GDM1 (cell line): ENCODE data around the gene NOP14.
"Not testable (repeated sequence)": the region's sequence is repeated elsewhere in the genome, so short reads cannot be mapped to it uniquely, and the experiment has no call there.

Experiments used
- DNase-seq: peaks from one replicate; lab custom pipeline; 2025; lab: John Stamatoyannopoulos, UW

Gene NOP14

DNA sequence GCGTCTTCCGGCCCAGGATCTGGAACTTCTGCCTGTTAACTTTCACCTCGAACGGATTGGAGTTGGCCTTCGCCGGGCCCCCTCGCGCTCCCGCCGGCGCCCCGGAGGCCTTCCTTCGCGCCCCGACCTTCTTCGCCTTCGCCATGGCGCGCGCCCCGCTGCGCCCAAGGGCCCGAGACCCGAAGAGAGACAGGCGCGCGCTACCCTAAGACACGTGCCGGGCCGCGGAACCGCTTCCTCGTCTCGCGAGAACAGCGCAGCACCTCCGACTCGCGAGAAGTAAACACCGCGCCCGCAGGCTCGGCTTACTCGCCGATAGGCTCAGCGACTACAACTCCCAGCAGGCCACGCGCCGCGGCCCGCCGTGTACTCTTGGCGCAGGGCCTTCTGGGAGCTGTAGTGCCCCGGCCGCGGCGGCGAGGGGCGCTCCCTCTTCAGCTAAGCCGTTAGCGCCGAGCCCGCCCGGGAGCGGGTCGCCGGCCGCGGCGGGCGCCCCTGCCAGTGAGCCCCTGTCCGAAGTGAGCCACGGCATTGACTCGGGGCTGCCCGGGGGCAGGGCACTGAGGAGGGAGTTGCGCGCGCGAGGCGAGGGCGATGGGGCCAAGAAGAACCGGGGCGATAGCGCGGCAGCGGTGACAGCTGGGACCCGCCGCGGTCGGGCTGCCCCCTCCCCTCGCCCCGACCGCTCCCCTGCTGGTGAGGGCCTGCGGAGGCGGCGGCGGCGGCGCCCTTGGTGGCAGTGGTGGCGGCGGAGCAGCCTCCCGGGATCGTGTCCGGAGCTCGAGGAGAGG, at the start of gene NOP14, which contains the start of gene GRK4:
Gene NOP14 (minus strand): TSS at position 232 of the 791 bp plus-strand sequence. CDS start 87 bp downstream, at position 145.
Gene GRK4 (plus strand): TSS at position 397 of the 791 bp plus-strand sequence. CDS start 500 bp downstream, outside the sequence.
- DNase-seq: peak; percentile 98

DNA sequence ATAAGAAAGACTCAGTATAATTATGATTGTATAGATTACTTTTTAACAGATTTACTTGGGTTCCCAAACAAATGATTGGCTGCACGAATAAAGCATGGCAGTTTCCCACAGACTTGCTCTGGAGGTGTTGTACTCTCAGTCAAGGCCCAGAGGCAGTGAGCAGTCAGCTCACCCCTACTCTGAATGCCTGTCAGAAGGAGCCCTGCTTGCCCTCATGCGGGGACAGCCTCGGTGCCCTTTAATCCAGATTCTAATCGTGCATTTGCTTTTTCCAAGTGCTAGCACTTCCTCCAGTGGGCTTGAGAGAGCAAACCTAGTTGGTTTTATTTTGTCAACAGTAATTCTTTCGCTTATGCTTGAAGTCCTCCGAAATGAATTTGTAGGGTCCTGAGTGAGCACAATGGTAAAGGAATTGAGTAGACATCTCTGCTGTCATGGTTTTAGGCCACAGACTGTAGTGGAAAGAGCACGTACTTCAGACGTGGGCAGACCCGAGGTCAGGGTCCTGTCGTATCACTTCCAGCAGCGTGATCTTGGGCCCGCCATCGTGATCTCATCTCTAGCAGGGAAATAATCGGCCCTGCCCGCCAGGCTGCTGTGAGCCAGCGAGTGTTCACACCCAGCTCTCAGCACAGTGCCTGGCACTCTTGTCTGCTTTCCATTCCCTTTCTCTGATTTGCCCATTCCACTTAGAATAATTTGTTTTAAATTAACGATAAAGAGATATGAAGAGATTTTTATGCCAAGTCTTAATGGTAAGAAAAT, 48.4 kb upstream of the NOP14 start:
- DNase-seq: no peak

DNA sequence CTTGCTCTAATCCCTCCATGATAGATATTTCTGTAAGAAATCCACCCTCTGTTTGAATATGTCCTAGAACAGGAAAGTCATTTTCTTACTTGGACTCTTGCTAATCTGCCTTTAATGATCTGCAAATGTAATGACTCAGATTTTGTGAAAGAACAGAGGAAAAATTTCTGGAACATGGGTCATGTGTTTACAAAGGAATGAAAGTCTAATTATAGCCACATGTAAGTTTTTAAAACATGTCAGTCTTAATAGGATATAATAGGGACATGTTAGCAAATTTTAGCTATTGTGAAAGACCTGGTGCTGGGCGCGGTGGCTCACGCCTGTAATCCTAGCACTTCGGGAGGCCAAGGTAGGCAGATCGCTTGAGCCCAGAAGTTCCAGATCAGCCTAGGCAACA, 47.8 kb upstream of the NOP14 start:
- DNase-seq: no peak

DNA sequence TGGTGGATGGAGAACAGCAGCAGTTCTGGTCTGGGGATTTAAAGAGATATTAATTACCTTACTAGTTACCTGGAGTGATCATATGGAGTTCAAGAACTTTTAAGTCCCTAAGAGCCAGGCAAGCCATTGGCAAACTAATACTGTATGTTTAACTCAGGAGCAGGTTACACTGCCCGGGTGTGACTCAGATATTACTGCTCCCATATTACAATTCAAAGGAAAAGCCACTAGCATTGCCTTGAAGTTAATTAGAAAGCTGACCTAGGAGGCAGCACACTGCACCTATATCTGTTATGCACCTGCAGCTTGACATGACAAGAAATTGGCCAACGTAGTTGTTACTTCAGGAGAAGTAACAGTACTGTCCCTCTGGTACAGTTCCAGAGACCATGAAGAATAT, 47.4 kb upstream of the NOP14 start:
- DNase-seq: no peak

DNA sequence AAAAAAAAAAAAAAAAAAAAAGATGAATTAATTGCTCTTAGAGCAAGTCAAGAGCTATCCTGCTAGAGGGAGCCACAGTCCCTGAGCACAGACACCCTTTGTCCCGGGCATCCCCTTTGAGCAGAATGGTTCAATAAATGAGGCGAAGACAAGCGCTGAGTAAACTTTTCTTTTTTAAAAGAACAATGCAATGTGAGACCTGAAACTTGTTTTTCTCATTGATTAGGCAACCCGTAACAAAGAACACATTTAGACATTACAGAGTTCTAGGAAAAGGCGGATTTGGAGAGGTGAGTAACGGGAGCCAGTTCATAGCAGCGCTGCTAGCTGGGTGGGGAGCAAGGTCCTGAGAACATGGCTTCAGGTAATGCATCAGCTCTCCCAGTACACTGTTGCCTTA, 46.2 kb upstream of the NOP14 start:
- no peak for DNase-seq

DNA sequence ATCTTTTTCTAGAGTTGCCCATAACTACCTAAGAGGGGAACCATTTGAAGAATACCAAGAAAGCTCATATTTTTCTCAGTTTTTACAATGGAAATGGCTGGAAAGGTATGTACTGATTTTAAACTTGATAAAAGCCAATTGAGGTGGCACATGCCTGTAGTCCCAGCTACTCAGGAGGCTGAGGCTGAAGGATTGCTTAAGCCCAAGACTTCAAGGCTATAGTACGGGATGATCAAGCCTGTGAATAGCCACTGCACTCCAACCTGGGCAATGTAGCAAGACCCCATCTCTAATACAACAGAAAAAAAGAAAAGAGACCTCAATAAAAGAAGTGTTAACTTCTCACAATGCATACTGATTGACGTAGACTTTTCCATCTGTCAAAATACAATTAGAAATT, 44.5 kb upstream of the NOP14 start:
- no peak for DNase-seq

DNA sequence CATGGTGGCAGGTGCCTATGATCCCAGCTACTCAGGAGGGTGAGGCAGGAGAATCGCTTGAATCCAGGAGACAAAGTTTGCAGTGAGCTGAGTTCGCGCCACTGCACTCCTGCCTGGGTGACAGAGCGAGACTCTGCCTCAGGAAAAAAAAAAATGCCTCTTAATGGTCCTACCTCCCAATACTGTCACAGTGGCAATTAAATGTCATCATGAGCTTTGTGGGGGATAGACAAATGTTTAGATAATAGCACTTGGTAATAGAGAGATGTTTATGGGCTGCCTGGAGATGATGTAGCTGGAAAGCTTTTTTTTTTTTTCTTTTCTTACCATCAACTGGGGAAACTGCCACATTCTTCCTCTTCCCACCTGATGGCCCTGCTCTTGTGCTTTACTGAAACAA, 33.2 kb upstream of the NOP14 start:
- no peak for DNase-seq

DNA sequence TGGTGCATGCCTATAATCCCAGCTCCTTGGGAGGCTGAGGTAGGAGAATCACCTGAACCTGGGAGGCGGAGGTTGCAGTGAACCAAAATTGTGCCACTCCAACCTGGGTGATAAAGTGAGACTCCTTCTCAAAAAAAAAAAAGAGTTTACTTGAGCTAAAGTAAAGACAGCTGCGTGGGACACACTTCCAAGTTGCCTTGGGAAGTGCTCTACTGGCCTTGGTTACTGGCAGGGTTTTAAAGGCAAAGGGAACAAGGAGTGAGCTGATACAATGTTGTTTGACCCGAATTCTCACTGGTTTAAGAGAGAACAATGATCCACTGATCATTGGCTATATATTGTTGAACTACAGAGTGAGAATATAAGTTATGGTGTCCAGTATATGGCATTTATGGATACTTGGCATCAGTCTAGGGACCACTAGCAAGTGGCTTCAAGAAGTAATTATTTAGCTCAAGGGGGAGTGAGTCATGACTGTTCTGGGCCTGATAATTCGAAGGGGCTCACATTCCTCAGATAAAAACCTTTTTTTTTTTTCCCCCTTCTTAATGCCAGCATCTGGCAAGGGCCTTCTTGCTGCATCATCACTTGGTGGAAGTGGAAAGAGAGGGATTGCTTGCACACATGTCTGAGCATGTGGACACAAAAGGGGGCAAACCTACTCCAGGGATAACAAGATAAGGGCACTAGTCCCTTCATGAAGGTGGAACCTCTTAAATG, 32.5 kb upstream of the NOP14 start:
- no peak for DNase-seq

DNA sequence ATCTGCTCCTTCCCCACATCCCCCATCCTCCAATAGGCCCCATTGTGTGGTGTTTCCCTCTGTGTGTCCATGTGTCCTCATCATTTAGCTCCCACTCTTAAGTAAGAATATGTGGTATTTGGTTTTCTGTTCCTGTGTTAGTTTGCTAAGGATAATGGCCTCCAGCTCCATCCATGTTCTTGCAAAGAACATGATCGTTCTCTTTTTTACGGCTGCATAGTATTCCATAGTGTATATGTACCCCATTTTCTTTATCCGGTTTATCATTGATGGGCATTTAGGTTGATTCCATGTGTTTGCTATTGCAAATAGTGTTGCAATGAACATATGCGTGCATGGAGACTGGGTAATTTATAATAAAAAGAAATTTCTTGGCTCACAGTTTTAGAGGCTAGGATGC, 31.7 kb upstream of the NOP14 start:
- no peak for DNase-seq

DNA sequence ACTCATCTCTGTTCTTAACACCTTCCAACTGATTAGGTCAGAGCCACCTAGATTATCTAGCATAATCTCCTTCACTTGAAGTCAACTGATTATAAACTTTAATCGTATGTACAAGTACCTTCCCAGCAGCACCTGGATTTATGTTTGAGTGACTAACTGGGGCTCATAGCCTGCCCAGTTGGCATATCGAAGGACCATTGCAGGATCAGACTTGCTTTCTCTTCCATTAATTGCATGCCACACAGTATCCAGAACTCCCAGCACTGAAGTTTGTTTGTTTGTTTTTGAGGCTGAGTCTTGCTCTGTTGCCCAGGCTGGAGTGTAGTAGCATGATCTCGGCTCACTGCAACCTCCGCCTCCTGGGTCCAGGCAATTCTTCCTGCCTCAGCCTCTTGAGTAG, 28.0 kb upstream of the NOP14 start:
- DNase-seq: no peak

DNA sequence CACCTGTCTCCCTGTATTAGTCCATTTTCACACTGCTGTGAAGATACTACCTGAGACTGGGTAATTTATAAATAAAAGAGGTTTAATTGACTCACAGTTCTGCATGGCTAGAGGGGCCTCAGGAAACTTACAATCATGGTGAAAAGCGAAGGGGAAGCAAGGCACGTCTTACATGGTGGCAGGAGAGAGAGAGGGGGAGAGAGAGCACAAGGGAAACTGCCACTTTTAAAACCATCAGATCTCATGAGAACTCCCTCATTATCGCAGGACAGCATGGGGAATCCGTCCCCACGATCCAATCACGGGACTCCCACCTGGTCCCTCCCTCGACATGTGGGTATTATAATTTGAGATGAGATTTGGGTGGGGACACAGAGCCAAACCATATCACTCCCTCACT, 20.5 kb upstream of the NOP14 start:
- not testable (repeated sequence) for DNase-seq

DNA sequence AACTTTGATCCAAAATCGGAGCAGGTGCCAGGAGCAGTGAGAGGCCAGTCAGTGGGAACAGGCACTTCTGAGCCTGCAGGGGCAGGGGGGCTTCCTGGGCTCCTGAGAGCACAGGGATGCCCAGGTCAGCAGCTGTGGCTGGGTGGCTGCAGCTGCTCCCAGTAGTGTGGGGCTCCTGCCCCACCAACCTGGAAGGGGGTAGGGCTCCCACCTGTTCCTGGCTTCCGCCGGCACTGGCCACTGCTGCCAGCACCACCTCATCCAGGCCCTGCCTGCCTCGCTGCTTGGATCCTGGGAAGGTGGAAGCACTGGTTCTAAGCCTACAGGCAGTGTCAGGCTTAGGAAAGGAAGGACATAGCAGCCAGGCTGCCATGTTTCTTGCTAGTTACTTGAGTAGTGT, 18.8 kb upstream of the NOP14 start:
- DNase-seq: no peak

DNA sequence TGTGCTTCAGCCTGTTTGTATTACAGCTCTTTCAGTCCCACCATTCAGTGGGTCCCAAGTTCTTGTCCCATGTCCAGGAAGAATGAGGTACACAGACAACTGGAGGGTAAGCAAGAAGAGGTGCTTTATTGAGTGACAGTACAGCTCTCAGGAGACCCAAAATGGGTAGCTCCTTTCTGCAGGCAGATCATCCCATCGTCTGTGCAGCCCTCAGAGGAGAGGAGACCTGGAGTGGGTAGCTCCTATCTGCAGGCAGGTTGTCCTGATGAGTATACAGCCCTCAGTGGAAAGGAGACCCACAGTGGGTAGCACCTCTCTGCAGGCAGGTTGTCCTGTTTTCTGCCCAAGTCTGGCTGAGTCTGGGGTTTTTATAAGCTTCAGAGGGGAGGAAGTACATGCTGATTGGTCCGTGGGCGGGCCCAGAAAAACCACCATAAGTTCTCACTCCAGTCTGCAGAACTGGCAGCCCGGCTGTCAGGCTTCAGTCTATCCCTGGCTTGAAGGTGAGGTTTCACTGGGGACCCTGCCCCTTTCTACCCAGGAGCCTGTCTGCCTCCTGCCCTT, 18.1 kb upstream of the NOP14 start:
- no peak for DNase-seq

DNA sequence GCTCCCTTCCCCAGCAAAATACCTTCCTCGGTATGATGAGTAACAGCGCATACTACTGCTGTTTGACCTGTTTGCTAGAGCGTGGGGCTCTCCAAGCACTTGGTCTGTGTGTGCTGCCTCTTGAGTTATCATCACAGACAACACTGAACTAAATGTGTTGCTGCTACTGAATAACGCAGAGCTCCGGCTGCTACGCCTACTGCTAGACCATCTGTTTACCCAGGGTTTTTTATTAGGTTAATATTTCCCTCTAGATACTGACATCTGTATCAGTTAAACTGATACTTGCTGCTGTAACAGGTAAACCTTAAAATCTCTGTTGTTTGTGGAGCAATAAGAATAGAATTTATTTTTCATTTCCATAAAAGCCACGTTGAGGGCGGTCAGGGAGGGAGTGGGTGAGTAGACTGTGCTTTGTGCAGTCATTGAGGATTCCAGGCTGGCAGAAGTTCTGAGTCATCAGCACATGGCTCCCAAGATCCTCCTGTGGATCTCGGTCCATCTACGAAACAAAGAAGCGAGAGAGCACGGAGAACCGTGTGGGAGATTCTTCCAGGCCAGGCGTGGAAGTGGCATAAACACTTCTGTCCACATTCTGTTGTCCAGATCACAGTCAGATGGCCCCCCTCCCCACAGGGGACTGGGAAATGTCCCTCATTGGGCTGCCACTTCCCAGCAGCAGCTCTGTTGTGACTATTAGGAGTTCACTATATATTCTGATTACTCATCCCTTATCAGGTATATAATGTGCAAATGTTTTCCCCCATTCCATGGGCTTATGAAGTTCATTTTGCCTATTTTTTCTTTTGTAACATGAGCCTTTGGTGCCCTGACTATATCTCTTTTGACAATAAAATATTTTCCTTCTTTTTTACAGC, 14.2 kb upstream of the NOP14 start:
- DNase-seq: no peak

DNA sequence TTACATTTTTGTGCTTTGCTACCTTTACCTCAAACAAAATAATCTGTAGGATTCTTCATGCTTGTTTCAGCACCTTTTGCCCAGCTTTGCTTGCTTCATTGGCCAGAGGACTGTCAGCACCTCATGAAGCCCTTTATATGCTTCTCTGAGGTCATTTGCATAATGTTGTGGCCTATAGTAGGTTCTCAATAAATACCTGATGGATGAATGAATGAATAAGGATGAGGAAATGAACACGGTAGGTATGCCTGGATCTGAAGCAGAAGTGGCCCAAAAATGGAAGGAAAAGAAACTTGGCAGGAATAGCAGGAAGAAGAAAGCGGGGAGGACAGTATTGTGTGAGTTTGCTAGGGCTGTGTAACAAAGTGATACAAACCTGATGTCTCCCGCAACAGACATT, 8.1 kb upstream of the NOP14 start:
- DNase-seq: no peak

DNA sequence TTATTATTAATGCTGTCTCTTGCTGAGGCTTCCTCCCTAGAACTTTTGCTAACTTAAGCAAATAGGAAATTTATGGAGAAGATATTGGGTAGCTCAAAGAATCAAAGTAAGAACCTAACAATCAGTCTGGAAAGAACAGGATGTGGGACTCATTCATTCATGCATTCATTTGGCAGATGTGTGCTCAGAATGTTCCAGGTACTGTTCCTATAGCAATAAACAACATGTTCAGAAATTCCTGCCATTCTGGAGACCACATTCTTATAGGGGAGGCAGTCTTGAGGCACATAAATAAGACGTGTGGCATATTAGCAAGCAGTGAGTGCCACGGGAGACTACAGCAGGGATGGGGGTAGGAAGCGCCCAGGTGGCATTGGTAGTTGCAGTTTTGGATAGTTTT, 5.2 kb upstream of the NOP14 start:
- no peak for DNase-seq

DNA sequence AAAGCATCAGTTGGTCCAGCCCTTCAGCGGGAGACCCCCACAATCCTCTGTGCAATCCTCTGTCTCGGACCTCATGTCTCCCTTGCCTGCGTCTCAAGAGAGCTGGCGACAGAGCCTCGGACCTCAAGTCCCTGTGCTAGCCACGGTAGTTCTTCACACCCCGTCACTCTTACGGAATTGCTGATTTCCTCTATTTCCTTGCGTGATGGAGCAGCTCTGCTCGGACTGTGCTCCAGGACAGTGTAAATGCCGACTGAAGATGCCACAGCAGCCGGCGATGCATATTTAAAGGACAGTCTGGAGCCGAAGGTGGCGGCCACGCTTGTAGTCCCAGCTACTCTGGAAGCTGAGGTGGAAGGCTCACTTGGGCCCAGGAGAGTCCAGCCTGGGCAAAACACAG, 2.1 kb upstream of the NOP14 start:
- DNase-seq: no peak

DNA sequence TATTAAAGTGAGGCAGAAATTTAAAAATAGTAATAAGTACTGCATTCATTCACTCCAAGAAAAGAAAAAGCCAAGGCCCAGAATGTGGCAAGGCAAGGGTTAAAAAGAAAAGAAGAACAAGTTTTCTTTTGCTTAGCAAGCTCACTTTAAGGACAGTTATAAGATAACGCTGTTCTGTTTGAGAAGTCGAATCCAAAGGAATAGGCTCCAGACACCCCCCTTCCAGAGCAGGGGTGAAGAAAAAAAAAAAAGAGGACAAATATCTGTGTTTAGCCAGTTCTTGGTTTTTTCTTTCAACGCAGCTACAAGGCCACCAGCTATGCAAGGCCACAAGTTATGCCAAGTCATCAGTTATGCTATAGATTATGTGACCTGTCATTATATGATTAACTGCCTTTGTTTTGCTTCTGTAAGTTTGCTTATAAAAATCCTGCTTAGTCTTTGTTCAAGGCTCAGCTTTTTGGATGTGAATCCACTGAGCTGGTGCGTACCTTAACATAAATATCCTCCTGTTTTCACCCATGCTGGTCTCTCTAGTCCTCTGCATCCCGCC, 1.6 kb upstream of the NOP14 start:
- DNase-seq: no peak

DNA sequence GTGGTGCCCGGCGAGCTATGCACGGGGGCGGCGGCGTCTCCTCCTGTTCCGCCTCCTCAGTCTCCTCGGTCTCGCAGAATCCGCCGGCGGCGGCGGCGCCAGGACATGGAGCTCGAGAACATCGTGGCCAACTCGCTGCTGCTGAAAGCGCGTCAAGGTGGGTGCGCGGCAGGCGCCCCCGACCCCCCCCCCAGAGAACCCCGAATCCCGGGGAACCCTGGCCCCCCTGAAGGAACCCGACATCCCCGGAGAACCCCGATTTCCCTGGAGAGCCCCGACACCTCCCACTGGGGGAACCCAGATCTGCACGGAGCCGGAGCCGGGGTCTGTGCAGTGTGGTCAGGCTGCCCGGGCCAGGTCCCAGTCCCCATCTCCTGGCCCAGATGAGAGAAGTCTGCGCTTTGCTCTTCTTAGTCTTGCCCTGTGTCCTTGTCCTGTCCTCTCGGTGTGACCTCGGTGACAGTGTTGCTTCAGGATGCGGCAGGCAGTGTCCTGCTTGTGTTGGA, 813 bp upstream of the NOP14 start:
- no peak for DNase-seq

DNA sequence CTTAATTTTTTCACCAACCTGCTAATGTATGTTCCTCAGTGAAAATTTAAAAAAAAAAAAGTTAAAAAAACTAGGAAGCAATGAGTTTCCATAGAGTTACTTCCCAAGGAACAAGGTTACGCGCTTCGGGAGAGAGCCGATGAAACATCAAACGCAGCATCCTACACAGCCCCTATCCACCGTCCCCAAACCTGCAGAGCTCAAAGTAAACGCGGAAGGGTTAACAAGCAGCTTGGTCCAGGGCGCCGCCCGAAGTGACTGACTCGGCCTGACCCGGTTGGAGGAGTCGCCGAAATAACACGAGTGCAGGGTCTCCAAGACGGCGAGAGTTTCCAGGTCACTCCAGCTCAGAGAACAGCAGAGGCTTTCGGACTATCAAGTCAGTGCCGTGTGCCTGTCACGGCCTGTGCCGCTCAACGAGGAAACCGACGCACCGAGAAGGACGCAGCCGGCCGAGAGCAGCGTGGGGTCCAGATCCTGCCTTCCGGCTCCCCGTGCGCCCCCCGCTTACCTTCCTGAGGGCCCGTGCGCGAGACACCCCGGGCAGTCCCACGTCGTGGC, 512 bp downstream of the NOP14 start:
- DNase-seq: peak; percentile 57
